ENCODE data around the gene BORCS5.

The BORCS5 gene

GRCh38 chr12:12353807-12354206 is 3.1 kb upstream of the BORCS5 start:
- no peak for DNase-seq

- no peak for DNase-seq
Observed at GRCh38 chr12:12356467-12356895, 397 bp upstream of the BORCS5 start.

- DNase-seq = peak; percentile 20
Observed at GRCh38 chr12:12357719-12358461, 1.0 kb downstream of the BORCS5 start.

- no peak for DNase-seq
Observed at GRCh38 chr12:12358528-12358927, 1.6 kb downstream of the BORCS5 start.

- DNase-seq = no peak
Observed at GRCh38 chr12:12364787-12365445, 8.0 kb downstream of the BORCS5 start.

GRCh38 chr12:12365446-12365802 is 8.5 kb downstream of the BORCS5 start:
- no peak for DNase-seq

- DNase-seq = no peak
Observed at GRCh38 chr12:12365931-12366431, 9.1 kb downstream of the BORCS5 start.

- no peak for DNase-seq
Observed at GRCh38 chr12:12366701-12367481, 10.0 kb downstream of the BORCS5 start.

- DNase-seq = no peak
Observed at GRCh38 chr12:12367482-12367998, 10.7 kb downstream of the BORCS5 start.

GRCh38 chr12:12372946-12373722 is 16.3 kb downstream of the BORCS5 start:
- no peak for DNase-seq

GRCh38 chr12:12376646-12377448 is 20.0 kb downstream of the BORCS5 start:
- DNase-seq = peak; percentile 69

- DNase-seq = no peak
Observed at GRCh38 chr12:12378616-12379015, 21.7 kb downstream of the BORCS5 start.

- no peak for DNase-seq
Observed at GRCh38 chr12:12379831-12380730, 23.2 kb downstream of the BORCS5 start.

GRCh38 chr12:12380949-12381593 is 24.2 kb downstream of the BORCS5 start:
- no peak for DNase-seq

- no peak for DNase-seq
Observed at GRCh38 chr12:12381982-12382381, 25.1 kb downstream of the BORCS5 start.

- DNase-seq = no peak
Observed at GRCh38 chr12:12384571-12385340, 27.9 kb downstream of the BORCS5 start.

GRCh38 chr12:12387501-12387900 is 30.6 kb downstream of the BORCS5 start:
- peak; percentile 85 for DNase-seq

GRCh38 chr12:12392413-12392812 is 35.5 kb downstream of the BORCS5 start:
- DNase-seq = no peak

GRCh38 chr12:12393171-12393570 is 36.3 kb downstream of the BORCS5 start:
- no peak for DNase-seq

All from DMS79 (cell line).